ENCODE measurements around the gene PGAM4.

DNA sequence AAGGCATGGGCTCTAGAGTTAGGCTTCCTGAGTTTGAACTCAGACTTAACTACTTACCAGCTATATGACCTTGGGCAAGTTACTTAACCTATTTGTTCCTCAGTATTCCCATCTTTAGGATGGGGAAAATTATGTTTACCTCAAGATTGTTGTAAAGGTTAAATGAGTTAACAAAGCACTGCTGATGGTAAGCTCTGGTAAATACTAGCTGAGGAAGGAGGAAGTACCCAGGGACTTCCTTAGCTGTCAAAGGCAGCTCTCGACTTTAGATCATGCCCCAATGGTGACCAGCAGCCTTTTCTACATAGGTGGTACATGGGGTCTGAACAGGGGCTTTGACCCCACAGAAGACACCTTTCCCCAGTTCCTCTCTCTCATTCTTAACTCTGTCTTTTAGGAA is 38.9 kb downstream of the PGAM4 start:
- no peak for TF ChIP-seq EZH2 (optimal IDR thresholded peaks at IDR 0.05; ENCODE audit: low read depth, low read length)
- TF ChIP-seq, protein P1, sequence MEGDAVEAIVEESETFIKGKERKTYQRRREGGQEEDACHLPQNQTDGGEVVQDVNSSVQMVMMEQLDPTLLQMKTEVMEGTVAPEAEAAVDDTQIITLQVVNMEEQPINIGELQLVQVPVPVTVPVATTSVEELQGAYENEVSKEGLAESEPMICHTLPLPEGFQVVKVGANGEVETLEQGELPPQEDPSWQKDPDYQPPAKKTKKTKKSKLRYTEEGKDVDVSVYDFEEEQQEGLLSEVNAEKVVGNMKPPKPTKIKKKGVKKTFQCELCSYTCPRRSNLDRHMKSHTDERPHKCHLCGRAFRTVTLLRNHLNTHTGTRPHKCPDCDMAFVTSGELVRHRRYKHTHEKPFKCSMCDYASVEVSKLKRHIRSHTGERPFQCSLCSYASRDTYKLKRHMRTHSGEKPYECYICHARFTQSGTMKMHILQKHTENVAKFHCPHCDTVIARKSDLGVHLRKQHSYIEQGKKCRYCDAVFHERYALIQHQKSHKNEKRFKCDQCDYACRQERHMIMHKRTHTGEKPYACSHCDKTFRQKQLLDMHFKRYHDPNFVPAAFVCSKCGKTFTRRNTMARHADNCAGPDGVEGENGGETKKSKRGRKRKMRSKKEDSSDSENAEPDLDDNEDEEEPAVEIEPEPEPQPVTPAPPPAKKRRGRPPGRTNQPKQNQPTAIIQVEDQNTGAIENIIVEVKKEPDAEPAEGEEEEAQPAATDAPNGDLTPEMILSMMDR (IDR thresholded peaks at IDR 0.05; ENCODE audit: low read length) = no peak
- TF ChIP-seq EZH2phosphoT487 (IDR thresholded peaks at IDR 0.05; ENCODE audit: low read length) = no peak

All from MM.1S (cell line).